Muscle layer of colon (tissue), 2 donors: ENCODE measurements around the gene FAM149B1.

Source experiments
- H3K27ac ChIP-seq: one replicate; pipeline ENCODE4 v1.7.0; 2013; ENCODE audit warnings: low read depth, mild to moderate bottlenecking, low read length, moderate library complexity
- H3K27me3 ChIP-seq, 2 donors: one replicate each; pipeline ENCODE4 v1.7.0; 2013; ENCODE audit warnings: low read length in 2 of 2, mild to moderate bottlenecking in 2 of 2; ENCODE audit not compliant: insufficient read depth in 2 of 2, control insufficient read depth in 1 of 2
- H3K36me3 ChIP-seq: one replicate; pipeline ENCODE4 v1.7.0; 2013; ENCODE audit warnings: mild to moderate bottlenecking, low read length; ENCODE audit not compliant: insufficient read depth
- H3K4me1 ChIP-seq: one replicate; pipeline ENCODE4 v1.7.0; 2013; ENCODE audit warnings: mild to moderate bottlenecking, low read length; ENCODE audit not compliant: insufficient read depth
- H3K4me3 ChIP-seq, 2 donors: one replicate each; pipeline ENCODE4 v1.7.0; 2013; ENCODE audit warnings: low read length in 2 of 2, low read depth in 1 of 2, mild to moderate bottlenecking in 1 of 2, moderate library complexity in 1 of 2
- H3K9ac ChIP-seq: one replicate; pipeline ENCODE4 v1.7.0; 2013; ENCODE audit warnings: low read length
- H3K9me3 ChIP-seq: one replicate; pipeline ENCODE4 v1.7.0; 2013; ENCODE audit warnings: mild to moderate bottlenecking, low read length
- donor health status: abdominal sarcoma.
- donor health status: Adenocarcinoma of cecum.

Gene FAM149B1

DNA sequence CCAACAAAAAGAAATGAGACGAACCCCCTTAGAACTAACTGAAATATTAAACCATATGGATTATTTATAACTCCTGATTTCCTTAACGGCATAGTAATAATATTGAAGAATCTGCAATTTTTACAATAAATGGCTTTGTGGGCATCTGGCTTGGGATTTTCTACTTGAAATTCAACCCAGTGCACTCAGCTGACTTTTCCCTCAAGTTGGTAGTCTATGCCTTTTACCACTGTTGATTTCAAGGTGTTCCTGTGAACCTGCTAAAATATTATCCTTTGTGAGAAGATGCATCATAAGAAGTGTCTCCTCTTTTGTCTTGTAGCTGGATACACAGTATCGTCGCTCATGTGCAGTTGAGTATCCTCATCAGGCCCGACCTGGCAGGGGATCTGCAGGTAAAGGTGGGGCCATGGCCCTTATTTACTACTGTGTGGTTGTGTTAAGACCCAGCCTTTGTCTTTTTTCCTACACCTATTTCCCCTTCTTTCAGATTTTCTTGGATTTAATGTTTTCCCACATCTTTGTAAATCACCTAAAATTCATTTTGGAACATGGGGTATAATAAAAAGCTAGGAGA, 71.2 kb downstream of the FAM149B1 start:
- H3K36me3 ChIP-seq = peaks cover 37% of the 10 kb centered on the region
- no peaks in the 10 kb centered on the region for H3K27me3 ChIP-seq
- no peak overlapping the region for H3K9ac ChIP-seq
- no peaks in the 10 kb centered on the region for H3K9me3 ChIP-seq
- peaks cover 9% of the 10 kb centered on the region for H3K4me1 ChIP-seq
- H3K4me3 ChIP-seq = no peak overlapping the region
- no peak overlapping the region for H3K27ac ChIP-seq

DNA sequence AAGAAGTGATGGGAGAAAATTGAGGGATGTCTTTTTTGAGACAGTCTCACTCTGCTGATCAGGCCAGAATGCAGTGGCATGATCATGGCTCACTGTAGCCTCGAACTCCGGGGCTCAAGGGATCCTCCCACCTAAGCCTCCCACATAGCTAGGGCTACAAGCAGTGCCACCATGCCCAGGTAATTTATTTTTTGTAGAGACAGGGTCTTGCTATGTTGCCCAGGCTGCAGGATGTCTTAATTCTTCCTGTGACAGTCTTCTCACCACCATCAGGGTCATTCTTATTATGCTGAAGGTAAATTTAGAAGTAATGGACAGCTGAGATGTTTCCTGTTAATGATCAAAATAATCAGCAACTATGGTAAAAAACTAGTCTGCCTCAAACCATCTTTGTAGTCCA, 72.0 kb downstream of the FAM149B1 start:
- no peak overlapping the region for H3K9ac ChIP-seq
- no peak overlapping the region for H3K27ac ChIP-seq
- H3K4me1 ChIP-seq = peaks cover under 1% of the 10 kb centered on the region
- no peaks in the 10 kb centered on the region for H3K27me3 ChIP-seq
- peaks cover 46% of the 10 kb centered on the region for H3K36me3 ChIP-seq
- H3K4me3 ChIP-seq = no peak overlapping the region
- no peaks in the 10 kb centered on the region for H3K9me3 ChIP-seq

DNA sequence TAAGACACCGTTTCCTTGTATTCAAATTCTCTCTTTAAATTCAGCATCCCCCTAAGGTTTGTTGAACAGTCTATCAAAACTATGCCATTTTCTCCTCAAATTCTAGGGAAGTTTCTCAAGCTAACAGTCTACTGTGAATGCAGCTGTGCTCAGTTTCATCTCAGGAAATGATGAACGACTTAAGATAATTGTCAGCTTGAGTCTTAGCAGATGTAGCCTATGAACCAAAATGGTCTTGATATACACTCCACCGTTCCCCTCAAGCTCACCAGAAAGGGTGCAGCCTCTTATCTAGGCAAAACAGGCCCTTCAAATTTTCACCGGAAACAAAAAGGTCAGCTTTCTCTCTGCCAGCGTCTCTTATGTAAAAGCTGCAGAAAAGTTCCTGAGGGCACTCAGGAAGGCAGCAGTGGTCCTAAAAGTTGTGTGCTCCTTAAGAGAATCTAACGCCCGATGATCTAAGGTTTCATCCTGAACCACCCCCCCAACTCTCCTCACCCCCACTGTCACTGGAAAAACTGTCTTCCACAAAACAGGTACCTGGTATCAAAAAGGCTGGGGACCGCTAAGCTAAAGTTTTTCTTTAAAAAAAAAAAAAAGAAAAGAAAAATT, 77.1 kb downstream of the FAM149B1 start:
- Histone ChIP-seq H3K36me3 (peaks cover 43% of the 10 kb centered on the region), H3K27ac (no peak overlapping the region), H3K27me3 (no peaks in the 10 kb centered on the region), H3K9ac (no peak overlapping the region), H3K4me1 (peaks cover 15% of the 10 kb centered on the region), H3K9me3 (no peaks in the 10 kb centered on the region), H3K4me3 (no peak overlapping the region)

DNA sequence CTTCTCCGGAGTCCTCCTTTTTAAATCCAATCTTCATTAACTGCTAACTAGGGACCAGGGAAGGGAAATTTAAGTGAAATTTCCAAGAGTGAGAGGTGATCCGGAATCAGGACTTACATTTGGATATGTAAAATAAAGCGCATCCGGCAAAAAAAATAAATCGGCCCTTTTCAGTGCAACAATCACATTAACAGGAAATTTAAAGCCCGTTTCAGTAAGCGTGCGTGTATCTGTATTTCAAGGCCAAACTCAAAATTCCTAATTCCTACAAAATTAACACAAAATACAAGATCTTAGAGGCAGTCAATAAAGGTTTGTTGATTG, 78.4 kb downstream of the FAM149B1 start:
- Histone ChIP-seq H3K4me3 (peak overlapping the region; percentile 81 to 92), H3K4me1 (peaks cover 24% of the 10 kb centered on the region), H3K9ac (peak overlapping the region; percentile 66), H3K36me3 (peaks cover 46% of the 10 kb centered on the region), H3K27me3 (no peaks in the 10 kb centered on the region), H3K27ac (peak overlapping the region; percentile 71), H3K9me3 (no peaks in the 10 kb centered on the region)

DNA sequence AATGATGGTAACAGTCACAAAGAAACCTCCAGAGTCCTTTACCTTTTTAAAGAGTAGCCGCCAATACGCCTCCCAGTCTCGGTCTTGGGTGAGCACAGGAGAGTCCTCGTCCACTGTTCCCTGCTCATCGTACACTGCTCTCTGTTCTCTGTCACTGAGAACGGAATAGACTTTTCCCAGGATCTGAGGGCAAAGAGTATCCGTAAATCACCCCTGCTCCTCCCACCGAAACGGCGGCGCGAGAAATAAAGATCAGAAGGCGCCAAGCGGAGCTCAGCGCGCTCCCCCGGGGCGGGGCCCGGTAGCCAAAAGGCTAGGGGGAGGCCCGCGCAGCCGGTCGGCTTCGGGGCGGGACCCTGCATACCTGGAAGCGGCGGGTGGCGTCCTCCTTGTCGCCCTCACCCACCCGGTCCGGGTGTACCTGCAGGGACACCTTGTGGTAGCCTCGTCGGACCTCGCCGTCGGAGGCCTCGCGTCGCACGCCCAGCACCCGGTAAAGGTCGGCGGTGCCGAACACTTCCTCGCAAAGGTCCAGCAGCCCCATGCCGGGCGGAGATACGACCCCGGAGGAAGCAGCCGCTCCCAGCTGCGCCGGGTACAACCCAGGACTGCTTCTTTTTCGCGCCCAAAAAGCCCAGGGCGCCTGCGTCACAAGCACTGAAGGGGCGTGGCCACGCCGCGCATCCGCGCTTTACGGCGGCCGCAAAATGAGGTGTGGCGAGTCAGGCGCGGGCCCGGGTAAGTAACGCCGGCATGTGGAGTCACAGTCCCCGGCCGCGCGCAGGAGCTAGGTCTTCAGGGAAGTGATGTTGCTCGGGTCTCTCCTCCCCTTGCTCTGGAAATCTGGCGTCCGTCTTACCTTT, 79.0 kb downstream of the FAM149B1 start, which contains the start of gene DNAJC9:
TSS of gene DNAJC9 (minus strand) at position 610 of the 863 bp plus-strand sequence. CDS start at position 544, 66 bp downstream.
- peak within 1 kb of the TSS; percentile 81 to 92 for H3K4me3 ChIP-seq
- H3K9ac ChIP-seq = peak within 1 kb of the TSS; percentile 81
- no peaks in the 10 kb centered on the region for H3K27me3 ChIP-seq
- H3K36me3 ChIP-seq = peaks cover 41% of the 10 kb centered on the region
- peak within 1 kb of the TSS; percentile 71 for H3K27ac ChIP-seq
- H3K4me1 ChIP-seq = peaks cover 30% of the 10 kb centered on the region
- no peaks in the 10 kb centered on the region for H3K9me3 ChIP-seq

DNA sequence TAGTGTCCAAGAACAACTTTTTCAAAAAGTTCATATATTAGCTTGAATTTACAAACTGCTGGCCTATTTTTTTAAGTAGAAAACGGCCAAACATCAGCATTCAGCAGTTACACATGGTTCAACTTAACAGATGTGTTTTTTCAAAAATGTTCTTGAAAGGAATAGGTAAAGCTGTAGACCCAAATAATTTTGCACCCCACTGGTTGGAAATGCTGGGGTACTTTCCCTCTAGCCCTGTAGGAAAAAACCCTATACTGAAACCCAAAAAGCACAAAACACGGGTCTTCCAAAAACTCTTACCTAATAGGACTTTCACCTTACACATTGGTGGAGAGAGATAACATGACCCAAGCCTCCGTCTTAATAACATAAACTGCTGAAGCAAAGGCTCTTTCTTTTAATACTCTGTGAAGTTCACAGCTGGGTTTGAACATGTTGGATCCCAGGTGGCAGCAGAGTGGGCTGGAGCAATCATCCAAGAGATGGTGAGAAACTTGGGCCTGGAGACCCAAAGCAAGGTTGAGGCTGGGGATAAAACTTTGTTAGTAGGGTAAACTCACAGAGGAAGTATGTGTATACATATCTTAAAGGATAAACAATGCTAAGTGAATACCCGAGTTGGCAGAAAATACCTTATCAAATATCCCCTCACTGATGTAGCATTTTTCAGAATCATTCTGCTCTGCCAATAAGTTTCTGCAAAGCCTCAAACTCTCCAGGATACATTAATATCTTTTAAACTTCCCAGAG, 79.8 kb downstream of the FAM149B1 start:
- peak overlapping the region; percentile 81 for H3K9ac ChIP-seq
- peaks cover 41% of the 10 kb centered on the region for H3K36me3 ChIP-seq
- peaks cover 32% of the 10 kb centered on the region for H3K4me1 ChIP-seq
- peak overlapping the region; percentile 81 to 92 for H3K4me3 ChIP-seq
- H3K27ac ChIP-seq = peak overlapping the region; percentile 71
- H3K27me3 ChIP-seq = no peaks in the 10 kb centered on the region
- H3K9me3 ChIP-seq = no peaks in the 10 kb centered on the region

DNA sequence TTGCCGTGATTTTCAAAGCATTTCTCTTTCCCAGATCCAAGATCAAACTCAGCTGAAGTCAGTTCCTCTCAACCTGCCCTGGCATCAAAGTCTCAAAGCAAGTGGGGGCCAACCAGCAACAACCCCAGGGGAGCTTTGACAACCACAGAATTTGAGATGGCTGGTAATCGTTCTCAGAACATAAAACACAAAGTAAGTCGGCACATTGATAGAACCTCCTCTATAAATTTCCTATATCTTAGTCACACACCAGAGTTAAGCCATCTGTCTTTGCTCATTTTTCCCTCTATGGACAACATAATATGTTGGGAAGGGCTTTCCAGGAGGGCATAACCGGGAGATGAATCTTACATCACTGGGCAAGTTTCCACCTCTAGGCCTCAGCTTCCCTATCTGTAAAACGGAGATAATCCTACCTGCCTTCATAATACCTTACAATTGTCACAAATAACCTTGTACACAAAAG, 80.4 kb downstream of the FAM149B1 start:
- Histone ChIP-seq H3K9me3 (no peaks in the 10 kb centered on the region), H3K36me3 (peaks cover 37% of the 10 kb centered on the region), H3K9ac (no peak overlapping the region), H3K27me3 (no peaks in the 10 kb centered on the region), H3K4me3 (no peak overlapping the region), H3K27ac (no peak overlapping the region), H3K4me1 (peaks cover 35% of the 10 kb centered on the region)

DNA sequence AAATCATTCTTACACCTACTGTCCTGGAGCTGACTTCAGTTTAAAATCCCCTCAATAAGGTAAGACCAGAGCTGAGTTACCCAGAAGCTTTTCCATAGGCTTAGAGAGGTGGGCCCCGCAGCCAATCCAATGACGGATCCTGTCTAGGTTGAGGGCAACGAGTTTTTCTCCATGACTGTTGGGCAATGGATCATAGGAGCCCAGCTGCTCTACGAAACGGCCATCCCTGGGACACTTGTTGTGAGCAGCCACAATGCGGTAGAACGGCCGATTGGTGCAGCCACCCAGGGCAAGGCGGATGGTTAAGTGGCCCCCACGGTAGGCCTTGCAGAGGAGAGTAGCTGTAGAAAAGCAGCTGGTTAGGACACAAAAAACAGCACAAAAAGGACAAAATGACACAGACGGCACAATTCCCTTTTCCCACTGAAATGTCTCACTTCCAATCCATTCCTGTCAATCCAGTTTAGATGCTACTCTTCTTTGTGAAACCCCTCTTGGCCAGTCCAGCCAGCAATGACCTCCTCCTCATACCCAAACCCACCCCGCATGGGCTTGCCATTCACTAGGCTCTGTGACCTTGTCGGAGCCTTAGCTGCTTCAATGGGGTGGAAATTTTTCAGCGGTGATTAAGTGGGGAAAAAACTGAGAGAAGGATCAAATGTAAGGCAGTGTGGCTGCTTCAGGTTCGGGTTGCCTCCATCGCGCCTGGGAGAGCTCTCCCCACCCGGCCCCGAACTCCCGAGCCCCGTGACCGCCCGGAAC, 83.9 kb downstream of the FAM149B1 start:
- Histone ChIP-seq H3K4me3 (peak overlapping the region; percentile 92 to 100), H3K9ac (peak overlapping the region; percentile 100), H3K27ac (peak overlapping the region; percentile 92), H3K4me1 (peaks cover 33% of the 10 kb centered on the region), H3K9me3 (no peaks in the 10 kb centered on the region), H3K36me3 (peaks cover 19% of the 10 kb centered on the region), H3K27me3 (no peaks in the 10 kb centered on the region)

DNA sequence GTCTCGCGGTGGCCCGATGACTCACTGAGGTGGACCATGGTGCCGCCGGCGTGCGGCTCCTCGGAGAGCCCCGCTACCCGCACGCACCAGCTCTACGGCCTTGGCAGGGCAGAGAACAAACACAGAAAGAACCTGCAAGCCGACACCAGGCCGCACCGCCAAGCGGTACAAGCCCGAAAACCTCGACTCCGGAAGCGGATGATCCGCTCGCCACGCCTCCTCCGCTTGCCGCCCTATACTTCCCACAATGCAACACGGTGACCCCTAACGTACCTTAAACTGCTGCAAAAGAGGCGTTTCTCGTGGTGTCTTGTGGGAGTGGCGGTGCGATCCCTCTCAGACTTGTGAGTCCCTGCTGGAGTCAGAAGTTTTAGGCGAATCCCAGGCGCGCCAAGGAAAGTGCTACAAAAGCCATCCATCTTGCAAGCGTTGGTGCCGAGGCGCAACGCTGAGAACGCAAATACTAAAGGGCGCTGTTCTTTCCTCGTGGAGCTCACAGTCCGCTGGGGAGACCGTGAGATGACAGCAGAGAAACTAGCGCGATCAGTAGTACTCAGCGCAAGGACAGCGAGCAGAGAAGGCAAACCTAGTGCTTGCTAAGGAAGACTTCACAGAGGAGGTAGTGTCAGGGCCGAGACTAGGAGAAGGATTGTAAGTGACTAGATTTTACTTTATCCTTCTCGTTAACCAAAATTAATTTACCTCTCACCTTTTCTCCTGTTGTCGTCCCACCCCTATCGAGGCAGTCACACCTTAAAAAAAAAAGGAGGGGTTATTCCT, 84.7 kb downstream of the FAM149B1 start, which contains the start of gene MRPS16:
TSS of gene MRPS16 (minus strand) at position 200 of the 780 bp plus-strand sequence. CDS start at position 38, 162 bp downstream.
- Histone ChIP-seq H3K9me3 (no peaks in the 10 kb centered on the region), H3K9ac (peak within 1 kb of the TSS; percentile 100), H3K4me3 (peak within 1 kb of the TSS; percentile 92 to 100), H3K27ac (peak within 1 kb of the TSS; percentile 92), H3K4me1 (peaks cover 31% of the 10 kb centered on the region), H3K27me3 (no peaks in the 10 kb centered on the region), H3K36me3 (peaks cover 19% of the 10 kb centered on the region)

DNA sequence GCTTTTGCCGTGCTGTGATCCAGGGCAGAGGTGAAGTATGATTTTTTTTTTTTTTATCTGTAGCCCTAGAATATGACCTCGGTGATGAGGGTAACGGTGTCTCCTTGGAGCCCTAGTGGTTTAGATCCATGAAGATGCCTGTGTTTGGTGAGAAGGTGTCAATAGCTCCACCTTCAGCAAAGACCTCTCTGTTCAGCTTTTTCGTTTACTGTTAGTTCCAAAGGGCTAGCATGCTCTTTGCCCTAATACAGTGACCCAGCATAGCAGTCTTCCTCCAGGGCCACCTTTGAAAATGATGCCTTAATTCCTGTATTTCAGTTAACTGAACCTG, 85.3 kb downstream of the FAM149B1 start:
- Histone ChIP-seq H3K9ac (peak overlapping the region; percentile 100), H3K36me3 (peaks cover 19% of the 10 kb centered on the region), H3K4me1 (peaks cover 26% of the 10 kb centered on the region), H3K4me3 (peak overlapping the region; percentile 92 to 100), H3K27ac (peak overlapping the region; percentile 92), H3K27me3 (no peaks in the 10 kb centered on the region), H3K9me3 (no peaks in the 10 kb centered on the region)
